Caco-2 (cell line): ENCODE results near the gene TDRKH. TPM values are rescaled to one million over a fixed set of nuclear protein-coding genes. Genes with fewer than 3 reads are reported as not detected.

Experiments used
- BruUV-seq: library from RNA; stranded (reverse); fragments of 400-500 nt; replicated peaks from 2 replicates; lab custom pipeline; 2021; lab: Mats Ljungman, UMichigan
- CTCF ChIA-PET: fragments of 300-600 bp; sonication (Branson Sonifier 250); formaldehyde crosslinking; loops from one replicate; lab custom pipeline; 2022; ENCODE audit warnings: antibody characterized with exemption; lab: Charles Lee
- POLR2A ChIA-PET: fragments of 300-600 bp; sonication (Branson Sonifier 250); formaldehyde crosslinking; loops from one replicate; lab custom pipeline; 2022; ENCODE audit warnings: antibody characterized with exemption; lab: Charles Lee
- DNase-seq, 2 experiments: peaks; one replicate each; pipeline versions ENCODE4 v3.0.0 to v3.0.0-alpha.2; 2020 to 2022
- H3K27me3 ChIP-seq: replicated peaks from 2 replicates; pipeline ENCODE4 v1.6.0; 2011; ENCODE audit warnings: low read length; ENCODE audit not compliant: control insufficient read depth, insufficient read depth
- H3K36me3 ChIP-seq: 2 replicates; pipeline ENCODE4 v1.5.1; 2011; ENCODE audit warnings: low read length; ENCODE audit not compliant: control insufficient read depth, insufficient read depth
- H3K4me1 ChIP-seq: fragments of 250-450 bp; sonication (Bioruptor Pico); 2 replicates; pipeline ENCODE4 v1.5.1; 2020; ENCODE audit warnings: mild to moderate bottlenecking
- H3K4me3 ChIP-seq: 2 replicates; pipeline ENCODE4 v1.5.1; 2011; ENCODE audit warnings: low read depth, mild to moderate bottlenecking, control low read depth, low read length
- H3K9me3 ChIP-seq: fragments of 250-450 bp; sonication (Bioruptor Pico); 2 replicates; pipeline ENCODE4 v1.5.1; 2020; ENCODE audit warnings: mild to moderate bottlenecking, moderate library complexity
- H3K27ac Mint-ChIP-seq: one replicate; pipeline ENCODE4 v1.8.0; 2022; ENCODE audit warnings: mixed read lengths; ENCODE audit not compliant: unreplicated experiment
- H3K27me3 Mint-ChIP-seq: one replicate; pipeline ENCODE4 v1.8.0; 2022; ENCODE audit warnings: mixed read lengths; ENCODE audit not compliant: insufficient read depth, unreplicated experiment
- H3K36me3 Mint-ChIP-seq: one replicate; pipeline ENCODE4 v1.8.0; 2022; ENCODE audit warnings: mild to moderate bottlenecking, mixed read lengths; ENCODE audit not compliant: insufficient read depth, unreplicated experiment
- H3K4me1 Mint-ChIP-seq: one replicate; pipeline ENCODE4 v1.8.0; 2022; ENCODE audit warnings: low read depth, mixed read lengths; ENCODE audit not compliant: unreplicated experiment
- H3K4me3 Mint-ChIP-seq: one replicate; pipeline ENCODE4 v1.8.0; 2022; ENCODE audit warnings: mild to moderate bottlenecking, moderate library complexity, mixed read lengths; ENCODE audit not compliant: unreplicated experiment
- H3K9me3 Mint-ChIP-seq: one replicate; pipeline ENCODE4 v1.8.0; 2022; ENCODE audit warnings: mixed read lengths; ENCODE audit not compliant: unreplicated experiment
- intact Hi-C: fragments of 100-400 bp; cut with micrococcal nuclease; formaldehyde crosslinking; loops from one replicate; pipeline ENCODE4 v1.10.0; 2022; ENCODE audit not compliant: unreplicated experiment
- total RNA-seq: library from RNA; stranded (reverse); gene quantifications from 2 replicates; pipeline ENCODE4 v1.2.3, GENCODE V29; 2022
- TF ChIP-seq, protein P1 (sequence below), 2 experiments: fragments of 200-600 bp in 1 of 2; IDR thresholded peaks; 1 replicate in 1 of 2; 2 replicates in 1 of 2; pipeline versions ENCODE4 v1.5.1 to v1.8.0; 2011 to 2022; ENCODE audit warnings: antibody characterized with exemption in 1 of 2, control low read depth in 1 of 2, inconsistent platforms in 1 of 2, low read depth in 1 of 2, low read length in 1 of 2, mild to moderate bottlenecking in 1 of 2, moderate library complexity in 1 of 2; ENCODE audit not compliant: insufficient read depth in 1 of 2, severe bottlenecking in 1 of 2, unreplicated experiment in 1 of 2

TDRKH gene
- total RNA-seq, 1 experiment from 2014 or later = 15.0 TPM

DNA sequence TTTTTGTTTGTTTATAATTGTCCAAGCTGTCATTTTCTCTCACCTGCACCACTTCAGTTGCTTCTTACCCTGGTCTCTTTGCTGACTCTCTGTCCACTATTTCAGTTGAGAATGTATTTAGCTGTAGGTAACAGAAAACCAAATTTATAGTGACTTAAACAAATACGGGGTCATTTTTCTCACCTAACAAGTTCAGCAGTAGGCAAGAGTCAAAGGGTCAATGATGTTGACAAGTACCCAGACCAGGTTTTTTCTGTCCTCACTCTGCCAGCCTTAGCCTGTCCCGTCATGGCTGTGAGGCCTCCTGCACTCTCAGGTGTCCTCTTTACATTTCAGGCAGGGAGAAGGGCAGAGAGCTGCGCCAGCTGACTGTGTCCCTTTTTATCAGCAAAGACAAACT lies 57.2 kb downstream of the TDRKH start:
- BruUV-seq = no TSS peak
- ChIA-PET POLR2A (no interaction called here), CTCF (interaction anchor here (0.9 kb wide), 1 partner anchor 104 kb away, joined by 3 read pairs; no protein-coding TSS in a partner anchor)
- H3K4me1 ChIP-seq = no peaks in the 10 kb centered on the region
- no peaks in the 10 kb centered on the region for H3K27me3 ChIP-seq
- Mint-ChIP-seq H3K9me3 (peaks cover 11% of the 10 kb centered on the region), H3K4me1 (peaks cover 17% of the 10 kb centered on the region), H3K4me3 (no peak overlapping the region), H3K27ac (no peak overlapping the region), H3K36me3 (no peaks in the 10 kb centered on the region), H3K27me3 (no peaks in the 10 kb centered on the region)
- TF ChIP-seq, protein P1, sequence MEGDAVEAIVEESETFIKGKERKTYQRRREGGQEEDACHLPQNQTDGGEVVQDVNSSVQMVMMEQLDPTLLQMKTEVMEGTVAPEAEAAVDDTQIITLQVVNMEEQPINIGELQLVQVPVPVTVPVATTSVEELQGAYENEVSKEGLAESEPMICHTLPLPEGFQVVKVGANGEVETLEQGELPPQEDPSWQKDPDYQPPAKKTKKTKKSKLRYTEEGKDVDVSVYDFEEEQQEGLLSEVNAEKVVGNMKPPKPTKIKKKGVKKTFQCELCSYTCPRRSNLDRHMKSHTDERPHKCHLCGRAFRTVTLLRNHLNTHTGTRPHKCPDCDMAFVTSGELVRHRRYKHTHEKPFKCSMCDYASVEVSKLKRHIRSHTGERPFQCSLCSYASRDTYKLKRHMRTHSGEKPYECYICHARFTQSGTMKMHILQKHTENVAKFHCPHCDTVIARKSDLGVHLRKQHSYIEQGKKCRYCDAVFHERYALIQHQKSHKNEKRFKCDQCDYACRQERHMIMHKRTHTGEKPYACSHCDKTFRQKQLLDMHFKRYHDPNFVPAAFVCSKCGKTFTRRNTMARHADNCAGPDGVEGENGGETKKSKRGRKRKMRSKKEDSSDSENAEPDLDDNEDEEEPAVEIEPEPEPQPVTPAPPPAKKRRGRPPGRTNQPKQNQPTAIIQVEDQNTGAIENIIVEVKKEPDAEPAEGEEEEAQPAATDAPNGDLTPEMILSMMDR (IDR thresholded peaks at IDR 0.05; ENCODE audit: insufficient read depth in 1 of 2, low read depth in 1 of 2, low read length in 1 of 2, severe bottlenecking in 1 of 2, unreplicated experiment in 1 of 2) = no peak
- DNase-seq = no peak
- intact Hi-C loops = no loop called here
- H3K9me3 ChIP-seq = peaks cover 16% of the 10 kb centered on the region
- H3K36me3 ChIP-seq = no peaks in the 10 kb centered on the region
- no peak overlapping the region for H3K4me3 ChIP-seq

DNA sequence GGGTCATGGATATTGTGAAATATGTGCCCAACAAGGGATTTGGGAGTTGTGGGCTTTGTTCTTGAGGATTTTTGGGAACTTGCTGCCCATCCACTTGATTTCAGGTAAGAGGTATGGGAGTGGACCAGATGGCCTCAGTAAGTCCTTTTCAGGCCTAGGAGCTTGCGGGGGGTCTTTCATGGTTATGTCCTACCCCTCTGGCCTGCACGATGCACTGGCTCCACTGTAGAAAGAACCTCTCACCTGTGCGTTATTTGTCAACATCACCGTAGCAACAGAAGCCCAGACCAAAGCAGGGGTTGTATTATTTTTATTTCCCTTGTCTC lies 60.4 kb downstream of the TDRKH start:
- Mint-ChIP-seq H3K4me3 (no peak overlapping the region), H3K27me3 (no peaks in the 10 kb centered on the region), H3K36me3 (no peaks in the 10 kb centered on the region), H3K27ac (no peak overlapping the region), H3K9me3 (no peaks in the 10 kb centered on the region), H3K4me1 (peaks cover 14% of the 10 kb centered on the region)
- no peak overlapping the region for H3K4me3 ChIP-seq
- TF ChIP-seq, protein P1 (IDR thresholded peaks at IDR 0.05; ENCODE audit: insufficient read depth in 1 of 2, low read depth in 1 of 2, low read length in 1 of 2, severe bottlenecking in 1 of 2, unreplicated experiment in 1 of 2) = no peak
- POLR2A ChIA-PET = no interaction called here
- intact Hi-C loops = no loop called here
- H3K36me3 ChIP-seq = no peaks in the 10 kb centered on the region
- H3K9me3 ChIP-seq = no peaks in the 10 kb centered on the region
- CTCF ChIA-PET = no interaction called here
- no peak for DNase-seq
- H3K4me1 ChIP-seq = no peaks in the 10 kb centered on the region
- H3K27me3 ChIP-seq = no peaks in the 10 kb centered on the region
- no TSS peak for BruUV-seq

DNA sequence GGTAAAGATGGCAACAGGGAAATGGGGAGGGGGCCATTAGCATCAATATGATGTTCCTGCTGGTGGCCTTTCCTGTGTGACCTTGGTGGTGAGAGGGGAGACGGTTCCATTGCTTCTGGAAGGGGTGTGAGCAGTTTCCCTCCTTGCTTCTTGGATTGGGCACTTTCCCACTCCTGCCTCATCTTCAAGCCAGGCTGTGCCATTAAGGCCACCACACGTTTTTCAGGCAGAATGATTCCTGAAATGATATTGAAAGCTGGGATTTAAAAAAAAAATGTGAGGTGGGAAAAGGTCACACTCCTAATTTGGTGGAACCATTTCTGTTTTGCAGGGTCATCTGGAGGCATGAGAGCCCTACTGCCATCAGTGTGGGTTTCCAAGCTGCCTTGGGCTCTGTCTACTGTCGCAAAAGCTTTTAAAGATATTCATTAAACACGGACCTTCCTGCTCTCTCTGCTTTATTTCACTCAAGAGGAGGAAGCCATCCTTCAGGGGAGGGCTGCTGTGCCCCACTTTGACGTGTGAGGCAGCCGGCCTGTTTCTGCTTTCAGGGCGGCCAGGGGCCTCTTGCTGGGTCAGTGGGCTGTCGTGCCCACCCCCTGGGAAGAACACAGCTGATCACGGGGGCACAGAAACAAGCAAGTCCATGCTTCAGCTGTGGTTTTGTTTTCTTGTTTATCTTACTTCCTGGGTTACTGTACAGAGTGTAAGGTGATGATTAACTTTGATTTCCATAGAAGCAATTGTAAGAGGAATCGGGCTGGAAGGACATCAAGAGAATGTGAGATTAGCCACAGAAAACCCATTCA lies 60.9 kb downstream of the TDRKH start:
- DNase-seq = no peak
- intact Hi-C loops = no loop called here

More for the DNA sequence above, 60.9 kb downstream of the TDRKH start:
- BruUV-seq = no TSS peak
- H3K4me3 ChIP-seq = no peak overlapping the region
- POLR2A ChIA-PET = no interaction called here
- H3K4me1 ChIP-seq = peaks cover 2% of the 10 kb centered on the region; the same call in 1 of the 2 replicates
- Mint-ChIP-seq H3K4me3 (no peak overlapping the region), H3K9me3 (no peaks in the 10 kb centered on the region), H3K27ac (no peak overlapping the region), H3K4me1 (peaks cover 10% of the 10 kb centered on the region), H3K36me3 (no peaks in the 10 kb centered on the region), H3K27me3 (no peaks in the 10 kb centered on the region)
- H3K36me3 ChIP-seq = no peaks in the 10 kb centered on the region
- TF ChIP-seq, protein P1 (IDR thresholded peaks at IDR 0.05; ENCODE audit: insufficient read depth in 1 of 2, low read depth in 1 of 2, low read length in 1 of 2, severe bottlenecking in 1 of 2, unreplicated experiment in 1 of 2) = no peak
- CTCF ChIA-PET = no interaction called here
- no peaks in the 10 kb centered on the region for H3K9me3 ChIP-seq
- H3K27me3 ChIP-seq = no peaks in the 10 kb centered on the region
